NCI-H1436 (cell line): ENCODE measurements around the gene TMC3.

ENCODE experiments used
- DNase-seq: peaks from one replicate; lab custom pipeline; 2025; lab: John Stamatoyannopoulos, UW

The TMC3 gene

GRCh38 chr15:81297603-81298575 is 76.1 kb downstream of the TMC3 start:
- no peak for DNase-seq

- no peak for DNase-seq
Measured at GRCh38 chr15:81297147-81297572, 76.9 kb downstream of the TMC3 start.

- no peak for DNase-seq
Measured at GRCh38 chr15:81296673-81297072, 77.3 kb downstream of the TMC3 start.

- no peak for DNase-seq
Measured at GRCh38 chr15:81296186-81296585, 77.8 kb downstream of the TMC3 start.

GRCh38 chr15:81295486-81296121 is 78.4 kb downstream of the TMC3 start:
- no peak for DNase-seq

- DNase-seq, result no peak
Measured at GRCh38 chr15:81294516-81294880, 79.5 kb downstream of the TMC3 start.

GRCh38 chr15:81293728-81294515 is 80.1 kb downstream of the TMC3 start:
- no peak for DNase-seq

GRCh38 chr15:81292523-81293001 is 81.5 kb downstream of the TMC3 start:
- no peak for DNase-seq

- DNase-seq, result no peak
Measured at GRCh38 chr15:81291916-81292522, 82.0 kb downstream of the TMC3 start.

GRCh38 chr15:81289910-81290309 is 84.1 kb downstream of the TMC3 start:
- no peak for DNase-seq

GRCh38 chr15:81288616-81289015 is 85.4 kb downstream of the TMC3 start:
- DNase-seq, result no peak

- DNase-seq, result no peak
Measured at GRCh38 chr15:81288040-81288439, 86.0 kb downstream of the TMC3 start.

- DNase-seq, result no peak
Measured at GRCh38 chr15:81286621-81287121, 87.3 kb downstream of the TMC3 start.

- DNase-seq, result no peak
Measured at GRCh38 chr15:81285461-81285860, 88.6 kb downstream of the TMC3 start.

GRCh38 chr15:81284256-81285031 is 89.6 kb downstream of the TMC3 start:
- no peak for DNase-seq

GRCh38 chr15:81282911-81283310 is 91.1 kb downstream of the TMC3 start:
- DNase-seq, result no peak

- no peak for DNase-seq
Measured at GRCh38 chr15:81282606-81282895, 91.5 kb downstream of the TMC3 start.

- DNase-seq, result no peak
Measured at GRCh38 chr15:81281766-81282605, 92.0 kb downstream of the TMC3 start.

GRCh38 chr15:81281456-81281735 is 92.6 kb downstream of the TMC3 start:
- no peak for DNase-seq
